Measurements from ENCODE around the gene TRMT112.

- TF ChIP-seq FOSL1 (IDR thresholded peaks at IDR 0.05; ENCODE audit: low read depth) (no peak), ZFX (IDR thresholded peaks at IDR 0.05) (no peak), CTCF (IDR thresholded peaks at IDR 0.05 in 2 of 3, conservative IDR thresholded peaks at IDR 0.05 in 1 of 3; ENCODE audit: borderline replicate concordance in 1 of 3, insufficient read depth in 1 of 3, low read depth in 2 of 3, low read length in 2 of 3) (no peak), EZH2 (IDR thresholded peaks at IDR 0.05) (no peak), ZNF274 (IDR thresholded peaks at IDR 0.05; ENCODE audit: low read depth, low read length) (no peak), YY1 (IDR thresholded peaks at IDR 0.05; ENCODE audit: extremely low read depth, insufficient replicate concordance, low read depth, low read length) (no peak), MAX (IDR thresholded peaks at IDR 0.05) (no peak), ELF1 (IDR thresholded peaks at IDR 0.05; ENCODE audit: borderline replicate concordance, low read depth) (no peak), POLR2AphosphoS5 (IDR thresholded peaks at IDR 0.05; ENCODE audit: low read depth, low read length) (no peak), REST (IDR thresholded peaks at IDR 0.05; ENCODE audit: low read depth) (no peak), SP1 (IDR thresholded peaks at IDR 0.05; ENCODE audit: low read depth) (no peak), POLR2A (IDR thresholded peaks at IDR 0.05; ENCODE audit: borderline replicate concordance, extremely low read depth, insufficient read depth, insufficient read length) (no peak)
These were observed 17.3 kb downstream of the TRMT112 start, which contains the start of gene CATSPERZ for GRCh38 chr11:64299847-64300648.

Measured in HCT116 (cell line).